H1 (cell line): ENCODE measurements around the gene ZBTB9. TPM values are rescaled to one million over a fixed set of nuclear protein-coding genes. Genes with fewer than 3 reads are reported as not detected.

Source experiments
- polyA plus RNA-seq, 7 experiments: library from polyadenylated mRNA; depleted of rRNA in 3 of 7; stranded (reverse) in 5 of 7; unstranded in 2 of 7; fragments of >200 nt in 5 of 7; fragments of 200-250 nt in 2 of 7; gene quantifications; 1 replicate in 5 of 7; 2 replicates in 1 of 7; 4 replicates in 1 of 7; pipeline versions ENCODE4 v1.2.1 to v1.2.3, GENCODE V29; 2011 to 2013; ENCODE audit warnings: missing spikeins in 2 of 7, mixed read lengths in 2 of 7
- total RNA-seq: library from RNA; stranded (reverse); fragmentation: NEBNext Ultra II Directional; extraction: Animal tissue kit (Norgen Biotek cat#: 25700); gene quantifications from 2 replicates; pipeline ENCODE4 v1.2.1, GENCODE V29; 2021
- TF ChIP-seq, protein P1 (sequence below): fragments of 300-600 bp; sonication (generic); IDR thresholded peaks from 2 replicates; pipeline ENCODE4 v1.7.1; 2012; ENCODE audit warnings: low read length, moderate library complexity, mild to moderate bottlenecking, inconsistent platforms; ENCODE audit not compliant: insufficient replicate concordance

Gene ZBTB9
- total and polyA plus RNA-seq, 2 of the 8 experiments (the other 6 are each of a cell fraction or from before 2014, with no cell fraction given) = 16.9 to 20.2 TPM

DNA sequence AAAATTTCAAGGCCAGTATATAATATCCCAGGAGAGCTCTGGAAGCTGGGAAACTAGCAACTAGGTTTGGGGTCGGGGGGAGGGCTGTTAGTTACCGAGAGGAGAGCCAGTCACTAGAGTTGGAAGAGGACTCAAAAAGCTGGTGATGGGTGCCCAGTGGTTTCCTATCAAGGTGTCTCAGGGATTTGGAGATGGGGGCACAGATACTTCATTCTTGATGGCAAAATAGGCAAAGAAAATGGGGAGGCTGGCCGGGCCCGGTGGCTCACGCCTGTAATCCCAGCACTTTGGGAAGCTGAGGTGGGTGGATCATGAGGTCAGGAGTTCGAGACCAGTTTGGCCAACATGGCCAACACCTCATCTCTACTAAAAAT lies 42.8 kb upstream of the ZBTB9 start (continued):
- TF ChIP-seq, protein P1, sequence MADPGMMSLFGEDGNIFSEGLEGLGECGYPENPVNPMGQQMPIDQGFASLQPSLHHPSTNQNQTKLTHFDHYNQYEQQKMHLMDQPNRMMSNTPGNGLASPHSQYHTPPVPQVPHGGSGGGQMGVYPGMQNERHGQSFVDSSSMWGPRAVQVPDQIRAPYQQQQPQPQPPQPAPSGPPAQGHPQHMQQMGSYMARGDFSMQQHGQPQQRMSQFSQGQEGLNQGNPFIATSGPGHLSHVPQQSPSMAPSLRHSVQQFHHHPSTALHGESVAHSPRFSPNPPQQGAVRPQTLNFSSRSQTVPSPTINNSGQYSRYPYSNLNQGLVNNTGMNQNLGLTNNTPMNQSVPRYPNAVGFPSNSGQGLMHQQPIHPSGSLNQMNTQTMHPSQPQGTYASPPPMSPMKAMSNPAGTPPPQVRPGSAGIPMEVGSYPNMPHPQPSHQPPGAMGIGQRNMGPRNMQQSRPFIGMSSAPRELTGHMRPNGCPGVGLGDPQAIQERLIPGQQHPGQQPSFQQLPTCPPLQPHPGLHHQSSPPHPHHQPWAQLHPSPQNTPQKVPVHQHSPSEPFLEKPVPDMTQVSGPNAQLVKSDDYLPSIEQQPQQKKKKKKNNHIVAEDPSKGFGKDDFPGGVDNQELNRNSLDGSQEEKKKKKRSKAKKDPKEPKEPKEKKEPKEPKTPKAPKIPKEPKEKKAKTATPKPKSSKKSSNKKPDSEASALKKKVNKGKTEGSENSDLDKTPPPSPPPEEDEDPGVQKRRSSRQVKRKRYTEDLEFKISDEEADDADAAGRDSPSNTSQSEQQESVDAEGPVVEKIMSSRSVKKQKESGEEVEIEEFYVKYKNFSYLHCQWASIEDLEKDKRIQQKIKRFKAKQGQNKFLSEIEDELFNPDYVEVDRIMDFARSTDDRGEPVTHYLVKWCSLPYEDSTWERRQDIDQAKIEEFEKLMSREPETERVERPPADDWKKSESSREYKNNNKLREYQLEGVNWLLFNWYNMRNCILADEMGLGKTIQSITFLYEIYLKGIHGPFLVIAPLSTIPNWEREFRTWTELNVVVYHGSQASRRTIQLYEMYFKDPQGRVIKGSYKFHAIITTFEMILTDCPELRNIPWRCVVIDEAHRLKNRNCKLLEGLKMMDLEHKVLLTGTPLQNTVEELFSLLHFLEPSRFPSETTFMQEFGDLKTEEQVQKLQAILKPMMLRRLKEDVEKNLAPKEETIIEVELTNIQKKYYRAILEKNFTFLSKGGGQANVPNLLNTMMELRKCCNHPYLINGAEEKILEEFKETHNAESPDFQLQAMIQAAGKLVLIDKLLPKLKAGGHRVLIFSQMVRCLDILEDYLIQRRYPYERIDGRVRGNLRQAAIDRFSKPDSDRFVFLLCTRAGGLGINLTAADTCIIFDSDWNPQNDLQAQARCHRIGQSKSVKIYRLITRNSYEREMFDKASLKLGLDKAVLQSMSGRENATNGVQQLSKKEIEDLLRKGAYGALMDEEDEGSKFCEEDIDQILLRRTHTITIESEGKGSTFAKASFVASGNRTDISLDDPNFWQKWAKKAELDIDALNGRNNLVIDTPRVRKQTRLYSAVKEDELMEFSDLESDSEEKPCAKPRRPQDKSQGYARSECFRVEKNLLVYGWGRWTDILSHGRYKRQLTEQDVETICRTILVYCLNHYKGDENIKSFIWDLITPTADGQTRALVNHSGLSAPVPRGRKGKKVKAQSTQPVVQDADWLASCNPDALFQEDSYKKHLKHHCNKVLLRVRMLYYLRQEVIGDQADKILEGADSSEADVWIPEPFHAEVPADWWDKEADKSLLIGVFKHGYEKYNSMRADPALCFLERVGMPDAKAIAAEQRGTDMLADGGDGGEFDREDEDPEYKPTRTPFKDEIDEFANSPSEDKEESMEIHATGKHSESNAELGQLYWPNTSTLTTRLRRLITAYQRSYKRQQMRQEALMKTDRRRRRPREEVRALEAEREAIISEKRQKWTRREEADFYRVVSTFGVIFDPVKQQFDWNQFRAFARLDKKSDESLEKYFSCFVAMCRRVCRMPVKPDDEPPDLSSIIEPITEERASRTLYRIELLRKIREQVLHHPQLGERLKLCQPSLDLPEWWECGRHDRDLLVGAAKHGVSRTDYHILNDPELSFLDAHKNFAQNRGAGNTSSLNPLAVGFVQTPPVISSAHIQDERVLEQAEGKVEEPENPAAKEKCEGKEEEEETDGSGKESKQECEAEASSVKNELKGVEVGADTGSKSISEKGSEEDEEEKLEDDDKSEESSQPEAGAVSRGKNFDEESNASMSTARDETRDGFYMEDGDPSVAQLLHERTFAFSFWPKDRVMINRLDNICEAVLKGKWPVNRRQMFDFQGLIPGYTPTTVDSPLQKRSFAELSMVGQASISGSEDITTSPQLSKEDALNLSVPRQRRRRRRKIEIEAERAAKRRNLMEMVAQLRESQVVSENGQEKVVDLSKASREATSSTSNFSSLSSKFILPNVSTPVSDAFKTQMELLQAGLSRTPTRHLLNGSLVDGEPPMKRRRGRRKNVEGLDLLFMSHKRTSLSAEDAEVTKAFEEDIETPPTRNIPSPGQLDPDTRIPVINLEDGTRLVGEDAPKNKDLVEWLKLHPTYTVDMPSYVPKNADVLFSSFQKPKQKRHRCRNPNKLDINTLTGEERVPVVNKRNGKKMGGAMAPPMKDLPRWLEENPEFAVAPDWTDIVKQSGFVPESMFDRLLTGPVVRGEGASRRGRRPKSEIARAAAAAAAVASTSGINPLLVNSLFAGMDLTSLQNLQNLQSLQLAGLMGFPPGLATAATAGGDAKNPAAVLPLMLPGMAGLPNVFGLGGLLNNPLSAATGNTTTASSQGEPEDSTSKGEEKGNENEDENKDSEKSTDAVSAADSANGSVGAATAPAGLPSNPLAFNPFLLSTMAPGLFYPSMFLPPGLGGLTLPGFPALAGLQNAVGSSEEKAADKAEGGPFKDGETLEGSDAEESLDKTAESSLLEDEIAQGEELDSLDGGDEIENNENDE = no peak
